Nephron (organoid): ENCODE measurements around the gene ZFAND3.
A peak's percentile ranks its signal among the peaks of the same experiment; 100 is the strongest.

Experiments
- H3K27ac Mint-ChIP-seq, 3 experiments: 2 replicates each; pipeline ENCODE4 v1.8.0; 2020; ENCODE audit warnings: mixed read lengths in 3 of 3, mild to moderate bottlenecking in 2 of 3, moderate library complexity in 1 of 3
- H3K27me3 Mint-ChIP-seq: 2 replicates; pipeline ENCODE4 v1.8.0; 2021; ENCODE audit warnings: low read depth, mild to moderate bottlenecking, moderate library complexity, mixed read lengths
- H3K36me3 Mint-ChIP-seq: 2 replicates; pipeline ENCODE4 v1.8.0; 2020; ENCODE audit warnings: low read depth, mixed read lengths
- H3K4me1 Mint-ChIP-seq: 2 replicates; pipeline ENCODE4 v1.8.0; 2020; ENCODE audit warnings: mixed read lengths
- H3K4me3 Mint-ChIP-seq, 3 experiments: 2 replicates each; pipeline ENCODE4 v1.8.0; 2020; ENCODE audit warnings: mild to moderate bottlenecking in 3 of 3, mixed read lengths in 3 of 3, moderate library complexity in 2 of 3
- H3K9me3 Mint-ChIP-seq: 2 replicates; pipeline ENCODE4 v1.8.0; 2020; ENCODE audit warnings: mixed read lengths
- TF ChIP-seq, protein P1 (sequence below), 3 experiments: fragments of 200-600 bp; sonication (generic); IDR thresholded peaks; one replicate each; pipeline ENCODE4 v1.5.0; 2021; ENCODE audit warnings: antibody characterized with exemption in 3 of 3; ENCODE audit not compliant: unreplicated experiment in 3 of 3

ZFAND3 gene

DNA sequence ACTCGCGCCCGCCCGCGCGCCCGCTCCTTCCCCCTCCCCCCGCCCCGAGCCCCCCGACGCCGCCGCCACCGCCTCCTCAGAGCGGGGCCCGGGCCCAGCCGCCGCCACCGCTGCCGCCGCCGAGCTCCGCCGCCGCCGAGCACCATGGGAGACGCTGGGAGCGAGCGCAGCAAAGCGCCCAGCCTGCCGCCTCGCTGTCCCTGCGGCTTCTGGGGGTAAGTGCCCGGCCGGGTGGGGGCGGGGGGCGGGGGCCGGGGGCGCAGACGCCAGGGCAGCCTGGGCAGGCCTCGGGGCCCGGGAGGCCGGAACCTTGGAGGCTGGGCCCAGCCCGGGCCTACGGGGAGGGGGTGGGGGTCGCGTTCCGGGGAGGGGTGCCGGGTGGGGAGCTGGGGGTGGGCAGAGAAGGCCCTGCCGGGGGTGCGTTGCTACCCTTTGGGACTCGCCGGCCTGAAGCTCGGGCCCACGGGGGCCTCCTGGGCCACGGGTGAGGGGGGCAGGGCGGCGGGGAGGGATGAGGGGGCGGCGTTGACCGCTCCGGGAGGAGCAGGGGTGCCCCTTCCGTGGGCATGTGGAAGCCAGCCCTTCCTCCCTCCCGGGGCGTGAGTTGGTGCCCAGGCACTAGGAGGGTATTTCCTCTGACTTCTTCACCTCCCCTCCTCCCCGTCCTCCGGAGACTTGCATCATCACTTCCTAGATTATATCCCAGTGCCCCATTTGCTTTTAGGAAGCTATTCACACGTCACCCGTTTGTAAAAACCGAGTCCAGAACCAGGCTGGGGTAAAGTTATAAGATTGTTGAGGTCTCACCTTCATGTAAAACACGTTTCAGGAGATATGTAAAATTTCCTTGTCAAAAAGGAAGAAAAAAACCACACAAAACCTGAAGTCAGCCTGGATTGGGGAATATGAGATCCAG lies 533 bp downstream of the ZFAND3 start:
- no peaks in the 10 kb centered on the region for H3K36me3 Mint-ChIP-seq
- peak overlapping the region; percentile 97 to 99 (median 98) for H3K4me3 Mint-ChIP-seq
- TF ChIP-seq, protein P1, sequence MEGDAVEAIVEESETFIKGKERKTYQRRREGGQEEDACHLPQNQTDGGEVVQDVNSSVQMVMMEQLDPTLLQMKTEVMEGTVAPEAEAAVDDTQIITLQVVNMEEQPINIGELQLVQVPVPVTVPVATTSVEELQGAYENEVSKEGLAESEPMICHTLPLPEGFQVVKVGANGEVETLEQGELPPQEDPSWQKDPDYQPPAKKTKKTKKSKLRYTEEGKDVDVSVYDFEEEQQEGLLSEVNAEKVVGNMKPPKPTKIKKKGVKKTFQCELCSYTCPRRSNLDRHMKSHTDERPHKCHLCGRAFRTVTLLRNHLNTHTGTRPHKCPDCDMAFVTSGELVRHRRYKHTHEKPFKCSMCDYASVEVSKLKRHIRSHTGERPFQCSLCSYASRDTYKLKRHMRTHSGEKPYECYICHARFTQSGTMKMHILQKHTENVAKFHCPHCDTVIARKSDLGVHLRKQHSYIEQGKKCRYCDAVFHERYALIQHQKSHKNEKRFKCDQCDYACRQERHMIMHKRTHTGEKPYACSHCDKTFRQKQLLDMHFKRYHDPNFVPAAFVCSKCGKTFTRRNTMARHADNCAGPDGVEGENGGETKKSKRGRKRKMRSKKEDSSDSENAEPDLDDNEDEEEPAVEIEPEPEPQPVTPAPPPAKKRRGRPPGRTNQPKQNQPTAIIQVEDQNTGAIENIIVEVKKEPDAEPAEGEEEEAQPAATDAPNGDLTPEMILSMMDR (IDR thresholded peaks at IDR 0.05; ENCODE audit: unreplicated experiment in 3 of 3) = no peak
- no peaks in the 10 kb centered on the region for H3K9me3 Mint-ChIP-seq
- H3K27ac Mint-ChIP-seq = peak overlapping the region; percentile 84 to 100 (median 100)
- no peaks in the 10 kb centered on the region for H3K27me3 Mint-ChIP-seq
- H3K4me1 Mint-ChIP-seq = peaks cover 60% of the 10 kb centered on the region

DNA sequence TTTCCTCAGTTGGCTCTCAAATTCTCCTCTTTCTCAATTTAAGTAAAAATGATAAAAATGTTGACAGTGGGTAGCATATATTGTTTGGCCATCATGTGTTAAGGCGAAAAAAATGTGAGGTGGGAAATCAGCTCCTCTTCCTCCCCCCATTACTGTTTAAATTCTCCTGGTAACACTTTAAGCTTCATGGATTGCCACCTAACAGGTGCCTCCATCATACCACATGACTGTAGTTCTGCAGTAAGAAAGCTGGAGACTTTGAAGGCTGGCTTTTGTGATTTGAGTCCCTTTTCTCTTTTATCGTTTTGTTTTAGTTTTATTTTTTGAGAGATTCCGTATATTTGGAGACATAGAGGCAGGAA lies 1.2 kb downstream of the ZFAND3 start:
- Mint-ChIP-seq H3K27ac (peak overlapping the region; percentile 84 to 93 (median 88)), H3K4me1 (peaks cover 65% of the 10 kb centered on the region), H3K27me3 (no peaks in the 10 kb centered on the region), H3K4me3 (peak overlapping the region; percentile 84 to 97 (median 95)), H3K9me3 (no peaks in the 10 kb centered on the region), H3K36me3 (no peaks in the 10 kb centered on the region)
- TF ChIP-seq, protein P1 (IDR thresholded peaks at IDR 0.05; ENCODE audit: unreplicated experiment in 3 of 3) = no peak

DNA sequence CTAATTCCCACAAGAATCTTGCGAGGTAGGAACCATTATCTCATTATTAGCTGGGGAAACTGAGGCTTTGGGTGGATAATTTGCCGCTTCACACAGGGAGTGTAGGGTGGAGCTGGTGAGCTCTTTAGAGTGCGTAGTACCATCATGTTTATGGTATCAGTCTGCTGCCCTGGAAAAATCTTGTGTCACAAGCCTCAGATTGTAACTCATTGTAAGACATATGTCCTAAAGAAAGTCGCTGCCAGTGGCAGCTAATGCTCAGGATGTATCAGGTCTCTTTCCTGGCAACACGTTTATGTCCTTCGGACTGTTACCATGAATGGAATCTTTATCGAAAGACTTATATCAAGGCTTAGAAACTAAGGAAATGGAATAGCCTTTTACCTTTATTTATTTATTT lies 1.9 kb downstream of the ZFAND3 start:
- Mint-ChIP-seq H3K27ac (peak overlapping the region; percentile 77 to 93 (median 84)), H3K9me3 (no peaks in the 10 kb centered on the region), H3K4me3 (peak overlapping the region; percentile 84 to 97 (median 95)), H3K27me3 (no peaks in the 10 kb centered on the region), H3K4me1 (peaks cover 70% of the 10 kb centered on the region), H3K36me3 (no peaks in the 10 kb centered on the region)
- TF ChIP-seq, protein P1 (IDR thresholded peaks at IDR 0.05; ENCODE audit: unreplicated experiment in 3 of 3) = no peak

DNA sequence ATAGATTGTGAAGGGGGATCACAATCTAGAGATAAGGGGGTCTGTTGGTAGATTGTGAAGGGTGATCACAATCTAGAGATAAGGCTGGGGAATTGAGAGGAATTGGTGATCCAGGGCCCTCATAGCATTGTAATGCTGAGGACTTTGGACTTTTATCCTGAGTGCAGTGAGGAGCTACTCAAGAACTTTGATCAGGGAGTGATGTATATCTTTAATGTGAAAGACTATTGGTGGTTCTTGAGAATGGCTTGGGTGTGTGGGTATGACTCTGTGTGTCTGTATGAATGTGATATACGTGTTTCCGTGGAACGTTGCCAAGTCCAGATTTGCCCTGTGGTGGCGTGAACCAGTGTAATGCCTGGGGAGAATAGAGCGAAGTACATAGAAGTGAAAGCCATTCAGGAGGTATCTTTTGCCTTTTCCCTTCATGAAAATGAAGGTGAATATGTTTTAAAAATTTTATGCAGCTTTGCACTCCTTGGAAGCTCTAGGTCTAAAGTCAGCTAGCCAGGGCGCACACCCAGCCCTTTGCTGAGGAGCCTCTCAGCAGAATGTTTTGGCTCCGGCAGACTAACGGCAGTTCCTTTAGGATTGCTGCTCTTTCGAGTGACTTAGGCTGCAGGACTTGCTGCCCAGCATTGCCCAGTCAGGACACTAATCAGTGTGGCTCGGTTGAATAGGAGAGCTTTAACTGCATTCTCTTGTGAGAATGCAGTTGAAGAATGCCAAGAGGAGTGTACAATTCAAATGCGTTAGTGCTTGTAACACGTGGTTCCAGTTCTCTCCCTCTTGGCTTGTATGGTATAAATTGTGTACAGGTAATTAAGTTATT lies 3.5 kb downstream of the ZFAND3 start:
- no peaks in the 10 kb centered on the region for H3K36me3 Mint-ChIP-seq
- H3K4me1 Mint-ChIP-seq = peaks cover 72% of the 10 kb centered on the region
- no peaks in the 10 kb centered on the region for H3K27me3 Mint-ChIP-seq
- no peaks in the 10 kb centered on the region for H3K9me3 Mint-ChIP-seq
- H3K27ac Mint-ChIP-seq = peak overlapping the region; percentile 6 to 55 (median 48)
- TF ChIP-seq, protein P1 (IDR thresholded peaks at IDR 0.05; ENCODE audit: unreplicated experiment in 3 of 3) = no peak
- peak overlapping the region; percentile 31 to 97 (median 49) for H3K4me3 Mint-ChIP-seq

DNA sequence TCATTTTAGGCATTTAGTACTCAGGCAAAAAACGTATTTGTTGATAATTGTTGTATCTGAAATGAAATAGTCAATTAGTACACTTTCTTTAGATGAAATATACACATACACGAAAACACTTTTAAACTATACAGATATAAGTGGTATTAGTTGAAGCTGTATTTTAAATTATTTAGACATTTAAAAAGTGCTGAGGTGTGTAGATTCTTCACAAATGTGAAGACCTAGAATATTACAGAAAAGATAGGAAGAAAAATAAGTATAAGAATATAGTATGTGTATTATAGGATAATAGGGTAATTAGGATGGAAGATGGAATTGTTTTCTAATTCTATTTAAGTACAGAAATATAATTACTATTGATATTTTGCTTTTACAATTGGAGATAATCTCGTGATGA lies 4.6 kb downstream of the ZFAND3 start:
- TF ChIP-seq, protein P1 (IDR thresholded peaks at IDR 0.05; ENCODE audit: unreplicated experiment in 3 of 3) = no peak
- H3K36me3 Mint-ChIP-seq = no peaks in the 10 kb centered on the region
- no peak overlapping the region for H3K4me3 Mint-ChIP-seq
- no peaks in the 10 kb centered on the region for H3K9me3 Mint-ChIP-seq
- H3K4me1 Mint-ChIP-seq = peaks cover 64% of the 10 kb centered on the region
- H3K27ac Mint-ChIP-seq = no peak overlapping the region
- no peaks in the 10 kb centered on the region for H3K27me3 Mint-ChIP-seq
